Activated T-cell treated with anti-CD3 and anti-CD28 coated beads, Interleukin-2, amount 50 U/mL, for 4 hours (primary cell): Measurements from ENCODE around the gene NEGR1. TPM values are rescaled to one million over a fixed set of nuclear protein-coding genes. Genes with fewer than 3 reads are reported as not detected.
A peak's percentile ranks its signal among the peaks of the same experiment; 100 is the strongest.

ENCODE experiments used
- ATAC-seq, 2 donors: fragments of 200-7000 bp; cut with Tn5 transposase; one replicate each; pipeline ENCODE4 v1.10.0; 2021
- DNase-seq: peaks from one replicate; pipeline ENCODE4 v3.0.0-alpha.2; 2020
- H3K27me3 Mint-ChIP-seq: one replicate; pipeline ENCODE4 v1.8.0; 2021; ENCODE audit warnings: low read depth, mixed read lengths
- H3K36me3 Mint-ChIP-seq: one replicate; pipeline ENCODE4 v1.8.0; 2022; ENCODE audit warnings: mixed read lengths; ENCODE audit not compliant: insufficient read depth
- H3K4me1 Mint-ChIP-seq: one replicate; pipeline ENCODE4 v1.8.0; 2021; ENCODE audit warnings: low read depth, mixed read lengths
- H3K4me3 Mint-ChIP-seq: one replicate; pipeline ENCODE4 v1.8.0; 2021; ENCODE audit warnings: mild to moderate bottlenecking, moderate library complexity, mixed read lengths
- H3K9me3 Mint-ChIP-seq: one replicate; pipeline ENCODE4 v1.8.0; 2021; ENCODE audit warnings: mixed read lengths
- total RNA-seq, 3 donors: library from RNA; stranded (reverse); gene quantifications; one replicate each; pipeline ENCODE4 v1.2.1, GENCODE V29; 2021

NEGR1 gene
- not detected for total RNA-seq

DNA sequence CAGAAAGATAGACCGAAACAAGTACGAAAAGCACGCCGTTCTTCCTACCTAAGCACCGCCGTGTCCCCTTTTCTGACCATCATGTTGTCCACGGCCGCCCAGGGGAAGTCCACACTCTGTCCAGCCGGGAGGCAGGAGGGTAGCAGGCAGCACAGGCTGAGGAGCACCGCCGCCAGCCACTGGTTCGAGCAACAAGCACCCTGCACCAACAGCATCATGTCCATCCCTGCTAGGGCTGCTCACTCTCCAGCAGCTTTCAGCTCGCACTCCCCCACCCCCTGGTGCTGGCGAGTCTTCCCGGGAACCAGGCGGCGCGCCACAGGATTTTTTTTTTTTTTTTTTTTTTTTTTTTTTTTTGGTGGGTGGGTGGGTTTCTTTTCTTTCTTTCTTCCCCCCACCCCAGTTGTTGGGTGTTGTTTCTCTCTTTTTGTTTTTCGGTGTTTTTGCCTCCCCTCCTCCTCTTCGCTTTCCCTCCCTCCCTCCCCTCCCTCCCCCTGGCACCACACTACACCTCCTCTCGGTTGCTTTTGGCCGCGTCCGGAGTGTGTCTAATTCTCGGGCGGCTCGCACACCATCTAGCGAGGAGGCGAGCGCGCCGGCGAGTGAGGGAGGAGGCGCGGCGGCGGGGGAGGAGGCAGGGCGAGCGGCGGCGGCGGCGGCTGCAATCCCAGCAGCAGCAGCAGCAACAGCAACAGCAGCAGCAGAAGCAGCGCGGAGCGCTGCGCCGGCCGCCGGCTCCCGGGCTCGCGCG, at the start of gene NEGR1:
NEGR1 (minus strand) TSS at position 269 of the 751 bp plus-strand sequence.
- Mint-ChIP-seq H3K36me3 (no peaks in the 10 kb centered on the region), H3K4me1 (peaks cover 14% of the 10 kb centered on the region), H3K9me3 (no peaks in the 10 kb centered on the region), H3K4me3 (peak within 1 kb of the TSS; percentile 73), H3K27me3 (peaks cover 19% of the 10 kb centered on the region)
- ATAC-seq (peak; percentile 56 to 59), DNase-seq (peak; percentile 31)

DNA sequence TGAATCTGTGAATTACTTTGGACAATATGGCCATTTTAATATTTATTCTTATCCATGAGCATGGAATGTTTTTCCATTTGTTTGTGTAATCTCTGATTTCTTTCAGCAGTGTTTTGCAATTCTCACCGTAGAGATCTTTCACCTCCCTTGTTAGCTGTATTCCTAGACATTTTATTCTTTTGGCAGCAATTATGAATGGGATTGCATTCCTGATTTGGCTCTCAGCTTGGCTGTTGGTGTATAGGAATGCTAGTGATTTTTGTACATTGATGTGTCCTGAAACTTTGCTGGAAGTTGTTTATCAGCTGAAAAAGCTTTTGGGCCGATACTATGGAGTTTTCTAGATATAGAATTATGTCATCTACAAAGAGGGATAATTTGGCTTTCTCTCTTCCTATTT, 44.2 kb upstream of the NEGR1 start:
- Mint-ChIP-seq H3K9me3 (no peaks in the 10 kb centered on the region), H3K27me3 (no peaks in the 10 kb centered on the region), H3K4me1 (no peaks in the 10 kb centered on the region), H3K36me3 (no peaks in the 10 kb centered on the region), H3K4me3 (no peak overlapping the region)
- DNase-seq (no peak), ATAC-seq (no peak)

DNA sequence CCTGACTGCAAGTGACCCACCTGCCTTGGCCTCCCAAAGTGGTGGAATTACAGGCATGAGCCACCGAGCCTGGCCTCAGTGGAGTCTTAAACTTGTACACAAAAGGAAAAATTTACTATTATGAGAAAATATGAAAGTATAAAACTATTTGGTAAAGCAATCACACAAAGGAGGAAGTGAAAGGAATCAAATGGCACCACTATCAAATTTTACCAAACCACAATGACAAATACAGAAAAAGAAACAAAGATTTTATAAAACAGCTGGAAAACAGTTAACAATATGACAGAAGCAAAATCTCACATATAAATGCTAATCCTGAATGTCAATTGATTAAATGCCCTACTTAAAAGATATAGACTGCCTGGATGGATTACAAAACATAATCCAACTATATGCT, 42.1 kb upstream of the NEGR1 start:
- DNase-seq = no peak
- H3K27me3 Mint-ChIP-seq = no peaks in the 10 kb centered on the region
- no peak overlapping the region for H3K4me3 Mint-ChIP-seq
- no peaks in the 10 kb centered on the region for H3K9me3 Mint-ChIP-seq
- H3K4me1 Mint-ChIP-seq = no peaks in the 10 kb centered on the region
- H3K36me3 Mint-ChIP-seq = no peaks in the 10 kb centered on the region
- no peak for ATAC-seq

DNA sequence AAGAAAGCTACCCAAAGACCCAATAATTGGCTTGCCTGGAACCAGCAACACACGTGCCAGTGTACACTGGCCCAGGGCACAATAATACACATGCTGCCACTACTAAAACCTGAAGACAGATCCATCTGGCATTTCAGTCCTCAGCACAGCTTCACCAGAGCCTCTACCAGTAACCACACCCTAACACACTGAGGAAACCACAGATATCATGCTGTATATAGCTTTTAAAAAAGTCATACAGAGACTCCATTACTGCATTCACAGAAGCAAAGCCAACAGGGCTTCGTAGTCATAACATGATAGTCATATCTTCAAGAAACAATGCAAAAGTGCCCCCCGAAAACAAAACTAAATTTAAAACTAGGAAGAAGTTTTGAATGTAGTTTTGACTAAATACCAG, 40.6 kb upstream of the NEGR1 start:
- Mint-ChIP-seq H3K9me3 (no peaks in the 10 kb centered on the region), H3K4me3 (no peak overlapping the region)

DNA sequence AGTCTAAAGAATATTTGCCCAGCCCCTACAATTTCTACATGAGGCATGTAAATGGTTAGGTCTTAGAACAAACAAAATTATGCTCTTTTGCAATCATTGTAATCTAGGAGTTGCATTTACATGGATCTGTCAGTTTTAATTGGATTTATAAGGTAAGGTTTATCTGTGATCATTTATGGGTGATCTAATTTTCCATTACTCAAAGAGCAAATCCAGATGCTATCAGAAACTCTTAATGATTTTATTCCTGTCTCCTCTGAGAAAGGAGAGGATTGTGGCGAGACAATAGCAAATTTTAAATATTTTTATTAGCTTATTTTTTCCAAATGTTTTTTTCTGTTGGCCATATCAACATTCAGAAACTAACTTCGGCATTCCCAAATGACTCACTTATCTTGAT, 14.2 kb upstream of the NEGR1 start:
- Mint-ChIP-seq H3K9me3 (no peaks in the 10 kb centered on the region), H3K36me3 (no peaks in the 10 kb centered on the region), H3K27me3 (no peaks in the 10 kb centered on the region), H3K4me3 (no peak overlapping the region), H3K4me1 (no peaks in the 10 kb centered on the region)
- no peak for DNase-seq
- ATAC-seq = no peak

More for the DNA sequence above, 40.6 kb upstream of the NEGR1 start:
- no peak for DNase-seq
- Mint-ChIP-seq H3K4me1 (no peaks in the 10 kb centered on the region), H3K36me3 (no peaks in the 10 kb centered on the region), H3K27me3 (no peaks in the 10 kb centered on the region)
- peak in 1 of 2 donors; percentile 65 for ATAC-seq

DNA sequence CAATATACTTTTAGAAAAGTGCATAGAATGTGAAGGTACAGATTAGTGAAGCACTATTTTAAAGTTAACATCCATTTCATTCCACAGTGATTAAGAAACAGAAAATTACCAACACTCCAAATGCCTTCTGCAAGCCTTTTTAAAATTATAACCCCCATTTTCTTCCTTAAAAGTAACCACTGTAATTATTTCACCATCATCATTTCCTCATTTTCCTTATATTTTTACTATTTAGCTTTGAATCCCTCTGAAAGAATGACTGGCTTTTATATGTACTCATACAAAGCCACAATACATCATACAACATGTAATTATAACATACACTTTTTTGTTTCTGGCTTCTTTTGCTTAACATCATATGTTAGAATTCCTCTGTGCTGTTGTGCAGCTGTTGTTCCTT, 6.5 kb upstream of the NEGR1 start:
- H3K27me3 Mint-ChIP-seq = peaks cover 5% of the 10 kb centered on the region
- ATAC-seq (no peak), DNase-seq (no peak)
- no peaks in the 10 kb centered on the region for H3K9me3 Mint-ChIP-seq
- no peaks in the 10 kb centered on the region for H3K4me1 Mint-ChIP-seq
- no peak overlapping the region for H3K4me3 Mint-ChIP-seq
- no peaks in the 10 kb centered on the region for H3K36me3 Mint-ChIP-seq

DNA sequence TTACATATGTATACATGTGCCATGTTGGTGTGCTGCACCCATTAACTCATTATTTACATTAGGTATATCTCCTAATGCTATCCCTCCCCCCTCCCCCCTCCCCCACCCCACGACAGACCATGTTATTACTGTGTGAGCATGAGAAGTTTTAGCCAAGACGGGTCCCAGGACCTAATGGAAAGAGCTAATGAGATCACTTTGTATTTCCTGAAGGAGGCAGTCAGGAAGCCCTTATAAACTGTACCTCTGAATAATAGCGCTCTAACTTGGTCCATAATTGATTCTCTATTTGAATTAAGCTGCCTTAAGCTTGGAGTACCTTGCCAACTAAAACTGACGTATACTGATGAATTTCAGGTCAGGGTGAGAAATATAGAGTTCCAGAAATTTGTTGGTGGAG, 4.1 kb upstream of the NEGR1 start:
- Mint-ChIP-seq H3K4me3 (no peak overlapping the region), H3K9me3 (no peaks in the 10 kb centered on the region), H3K4me1 (peaks cover 9% of the 10 kb centered on the region), H3K27me3 (peaks cover 15% of the 10 kb centered on the region), H3K36me3 (no peaks in the 10 kb centered on the region)
- DNase-seq (no peak), ATAC-seq (no peak)

DNA sequence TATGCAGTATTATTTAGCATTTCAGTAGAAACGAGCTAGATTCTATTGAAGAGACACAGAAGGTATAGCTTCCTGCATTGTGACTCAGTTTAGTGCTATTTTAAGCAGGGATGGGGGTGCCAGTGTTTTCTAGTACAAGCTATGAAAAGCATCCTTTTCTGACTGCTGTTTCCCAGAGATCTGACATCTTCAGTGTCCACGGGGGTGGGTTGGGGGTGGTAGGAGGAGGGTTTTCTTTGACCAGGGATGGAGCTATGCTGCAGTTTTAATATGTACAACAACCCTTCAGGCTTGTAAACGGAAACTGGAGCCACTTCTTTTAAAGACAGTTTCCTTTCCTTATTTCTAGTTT, 2.7 kb upstream of the NEGR1 start:
- H3K4me3 Mint-ChIP-seq = no peak overlapping the region
- H3K4me1 Mint-ChIP-seq = peaks cover 14% of the 10 kb centered on the region
- no peaks in the 10 kb centered on the region for H3K36me3 Mint-ChIP-seq
- peaks cover 21% of the 10 kb centered on the region for H3K27me3 Mint-ChIP-seq
- no peak for ATAC-seq
- no peak for DNase-seq
- no peaks in the 10 kb centered on the region for H3K9me3 Mint-ChIP-seq

DNA sequence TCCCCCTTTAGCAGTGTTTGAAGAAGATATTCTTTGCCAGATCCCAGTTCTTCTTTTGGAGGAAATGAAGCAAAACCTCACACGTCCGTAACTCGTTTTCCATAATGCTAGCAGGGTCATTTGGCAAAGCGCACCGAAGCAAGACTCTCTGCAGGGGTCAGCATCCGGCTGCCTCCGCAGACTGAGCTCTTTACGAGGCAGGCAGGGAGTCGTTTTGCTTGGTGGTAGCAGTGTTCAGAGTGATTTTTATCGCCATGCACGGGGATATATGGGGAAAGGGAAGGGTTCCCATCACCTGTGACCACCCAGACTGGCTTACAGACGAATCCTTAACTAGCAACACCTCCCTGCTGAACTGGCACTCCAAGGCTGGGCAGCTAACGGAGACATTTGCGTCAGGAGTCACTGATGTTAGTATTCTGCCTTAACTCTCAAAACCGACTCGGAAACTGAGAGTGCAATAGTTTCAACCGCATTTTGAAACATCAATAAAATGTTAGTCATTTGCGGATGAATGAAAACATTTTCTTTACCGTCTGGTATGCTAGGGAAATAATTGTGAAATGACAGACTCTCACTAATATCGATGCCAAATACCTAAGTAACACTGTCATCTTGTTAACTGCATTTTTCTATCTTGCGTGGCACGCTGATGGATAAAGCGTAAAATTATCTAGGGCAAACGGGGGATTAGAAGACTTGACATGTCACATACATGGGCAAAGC, 2.2 kb upstream of the NEGR1 start:
- Mint-ChIP-seq H3K36me3 (no peaks in the 10 kb centered on the region), H3K9me3 (no peaks in the 10 kb centered on the region), H3K27me3 (peaks cover 21% of the 10 kb centered on the region), H3K4me1 (peaks cover 14% of the 10 kb centered on the region), H3K4me3 (no peak overlapping the region)
- no peak for DNase-seq
- peak; percentile 74 to 75 for ATAC-seq

DNA sequence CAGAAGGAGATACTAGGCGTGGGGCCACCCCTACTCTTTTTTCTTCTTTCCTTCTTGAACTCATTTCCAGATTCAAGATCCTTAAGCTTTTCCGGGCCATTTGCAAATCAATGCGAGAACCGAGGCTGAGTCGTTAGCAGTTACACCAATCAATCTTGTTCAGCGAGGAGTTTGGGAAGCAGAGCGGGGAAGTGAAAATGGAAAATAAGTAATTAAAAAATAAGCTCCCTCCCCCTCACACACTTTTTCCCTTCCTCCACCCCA, 1.7 kb upstream of the NEGR1 start:
- Mint-ChIP-seq H3K27me3 (peaks cover 20% of the 10 kb centered on the region), H3K4me1 (peaks cover 14% of the 10 kb centered on the region), H3K36me3 (no peaks in the 10 kb centered on the region), H3K9me3 (no peaks in the 10 kb centered on the region), H3K4me3 (no peak overlapping the region)
- DNase-seq (no peak), ATAC-seq (no peak)

DNA sequence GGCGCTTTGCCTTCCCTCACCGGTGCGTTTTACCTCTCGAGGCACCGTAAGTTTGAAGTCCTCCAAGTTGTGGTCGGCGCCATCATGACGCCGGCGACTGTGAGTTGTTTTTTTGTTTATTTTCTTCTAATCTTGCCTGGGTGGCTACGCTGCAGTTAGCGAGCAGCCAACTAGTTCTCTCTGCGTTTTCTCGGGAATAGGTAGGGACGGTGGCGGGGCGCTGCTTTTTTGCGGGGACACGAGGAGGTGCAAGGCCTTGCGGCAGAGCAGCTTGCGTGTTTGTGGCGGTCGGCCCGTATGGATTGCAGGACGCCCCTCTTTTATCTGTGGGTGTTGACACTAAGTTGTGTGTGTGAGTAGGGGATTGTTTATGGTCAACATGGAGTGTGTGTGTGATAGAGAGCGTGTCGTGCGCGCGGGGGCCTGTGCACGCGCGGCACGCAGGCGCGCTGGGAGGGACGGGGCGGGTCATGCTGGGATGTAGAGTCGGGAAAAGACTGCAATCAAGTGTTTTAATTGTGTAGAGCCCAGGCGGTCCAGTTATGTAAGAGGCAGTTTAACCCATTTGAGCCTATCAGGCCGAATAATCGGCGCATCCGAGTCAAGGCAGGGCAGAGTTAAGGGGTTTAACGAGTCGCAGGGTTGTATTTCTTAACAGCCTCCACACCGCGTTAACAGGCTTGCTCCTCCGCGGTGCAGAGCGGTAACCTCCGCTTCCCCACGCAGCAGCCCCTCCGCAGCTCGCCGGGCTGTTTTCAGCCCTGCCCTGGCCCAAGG, 1.2 kb upstream of the NEGR1 start:
- no peaks in the 10 kb centered on the region for H3K9me3 Mint-ChIP-seq
- H3K4me1 Mint-ChIP-seq = peaks cover 14% of the 10 kb centered on the region
- DNase-seq = no peak
- H3K36me3 Mint-ChIP-seq = no peaks in the 10 kb centered on the region
- no peak for ATAC-seq
- H3K27me3 Mint-ChIP-seq = peaks cover 19% of the 10 kb centered on the region
- H3K4me3 Mint-ChIP-seq = no peak overlapping the region

DNA sequence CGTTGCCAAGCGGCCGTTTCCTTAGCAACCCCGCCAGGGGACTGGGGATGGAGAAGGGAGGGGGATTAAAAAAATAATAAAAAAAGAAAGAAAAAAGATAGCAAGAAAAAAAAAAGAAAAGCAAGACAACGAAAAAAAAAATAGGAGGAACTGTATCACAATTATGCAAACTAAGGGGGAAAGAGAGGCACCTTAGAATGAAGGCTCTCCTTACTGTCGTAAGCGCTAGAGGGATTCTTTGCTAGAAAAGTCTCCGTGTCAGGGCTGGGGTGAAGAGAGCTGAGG, 625 bp upstream of the NEGR1 start:
- DNase-seq (no peak), ATAC-seq (peak in 1 of 2 donors; percentile 6)
- H3K27me3 Mint-ChIP-seq = peaks cover 19% of the 10 kb centered on the region
- no peak overlapping the region for H3K4me3 Mint-ChIP-seq
- no peaks in the 10 kb centered on the region for H3K9me3 Mint-ChIP-seq
- H3K4me1 Mint-ChIP-seq = peaks cover 14% of the 10 kb centered on the region
- H3K36me3 Mint-ChIP-seq = no peaks in the 10 kb centered on the region

DNA sequence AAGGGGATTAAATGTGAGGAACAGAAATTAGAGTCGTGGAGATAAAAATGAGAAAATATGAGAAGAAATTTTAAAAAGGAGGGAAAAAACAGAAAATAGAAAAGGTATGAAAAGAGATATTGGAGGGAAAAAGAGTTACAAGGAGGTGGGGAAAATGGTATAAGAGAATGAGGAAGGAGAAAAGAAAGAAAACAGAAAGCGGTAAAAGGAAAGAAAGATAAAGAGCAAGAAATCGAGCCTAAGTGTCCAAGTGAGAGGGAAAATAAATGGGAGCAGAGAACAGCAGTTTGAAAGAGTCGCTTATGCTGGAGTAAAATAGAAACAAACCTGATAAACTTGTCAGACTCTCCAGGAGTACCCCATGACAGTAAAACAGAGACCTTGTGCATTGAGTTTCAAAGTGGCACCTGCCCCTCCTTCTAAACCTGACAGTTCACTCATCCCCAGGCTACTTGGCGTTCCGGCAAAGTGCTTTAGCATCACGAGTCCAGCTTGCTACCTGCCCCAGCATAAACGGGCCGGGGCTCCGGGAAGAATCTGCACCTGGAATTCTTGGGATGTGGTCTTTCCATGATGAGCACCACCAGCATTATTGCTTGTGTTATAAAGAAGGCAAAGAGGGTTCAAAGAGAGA, 585 bp downstream of the NEGR1 start:
- no peaks in the 10 kb centered on the region for H3K9me3 Mint-ChIP-seq
- no peaks in the 10 kb centered on the region for H3K36me3 Mint-ChIP-seq
- H3K27me3 Mint-ChIP-seq = peaks cover 19% of the 10 kb centered on the region
- H3K4me1 Mint-ChIP-seq = peaks cover 14% of the 10 kb centered on the region
- peak overlapping the region; percentile 73 for H3K4me3 Mint-ChIP-seq
- no peak for DNase-seq
- no peak for ATAC-seq

DNA sequence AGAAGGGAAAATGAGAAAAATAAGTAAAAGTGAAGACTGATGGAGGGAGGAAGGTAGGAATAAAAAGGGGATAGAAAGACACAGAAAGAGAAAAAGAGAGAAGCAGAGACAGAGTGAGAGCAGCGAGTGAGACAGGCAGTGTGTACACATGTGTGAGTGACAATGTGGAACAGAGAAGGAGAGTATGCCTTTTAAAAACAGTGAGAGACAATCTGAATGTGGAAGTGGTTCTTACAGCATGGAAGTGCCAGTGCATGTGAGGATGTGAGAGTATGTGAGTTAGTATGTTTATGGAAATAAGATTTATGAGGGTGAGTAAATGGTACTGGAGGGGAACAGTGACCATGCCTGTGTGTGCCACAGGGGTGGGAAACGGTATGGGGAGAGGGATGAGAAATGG, 1.2 kb downstream of the NEGR1 start:
- H3K4me1 Mint-ChIP-seq = peaks cover 14% of the 10 kb centered on the region
- peaks cover 15% of the 10 kb centered on the region for H3K27me3 Mint-ChIP-seq
- ATAC-seq (no peak), DNase-seq (no peak)
- H3K36me3 Mint-ChIP-seq = no peaks in the 10 kb centered on the region
- peak overlapping the region; percentile 3 for H3K4me3 Mint-ChIP-seq
- H3K9me3 Mint-ChIP-seq = no peaks in the 10 kb centered on the region
